ENCODE data around the gene SFT2D3. TPM values are rescaled to one million over a fixed set of nuclear protein-coding genes. Genes with fewer than 3 reads are reported as not detected.

SFT2D3 gene
- total RNA-seq, 4 donors from 2014 or later, result 6.8 to 13.7 (median 8.3) TPM

- Histone ChIP-seq H3K36me3 (no peaks in the 10 kb centered on the region), H3K4me1 (peaks cover 12 to 26% (median 14%) of the 10 kb centered on the region in 4 donors), H3K27me3 (no peaks in the 10 kb centered on the region), H3K9me3 (peaks cover 0 to 2% of the 10 kb centered on the region in 2 donors), H3K4me3 (no peak overlapping the region), H3K27ac (peak overlapping the region in 3 of 4 donors; percentile 50 to 89 (median 77))
- WGBS, 2 donors (ENCODE audit: low coverage in 1 of 2), result 60 to 61% methylated on average over 5 to 8 of the region's 8 CpGs
- no peak for DNase-seq
- TF ChIP-seq EP300 (IDR thresholded peaks at IDR 0.05; ENCODE audit: low read depth) (no peak), POLR2A (IDR thresholded peaks at IDR 0.05) (no peak), CTCF (IDR thresholded peaks at IDR 0.05) (no peak), POLR2AphosphoS5 (IDR thresholded peaks at IDR 0.05) (no peak)
- intact Hi-C loops (cut with DNase I; ENCODE audit: low total_unique reads), result no loop called here
- in situ Hi-C loops (cut with MboI; ENCODE audit: low pct_ligation_motif_present in 1 of 4, low pct_unique_long_range_greater_than_20kb in 1 of 4, low sequenced_read_pairs in 3 of 4), result no loop called here
Observed at GRCh38 chr2:127685410-127686080, 15.8 kb upstream of the SFT2D3 start.

GRCh38 chr2:127688405-127688804, 12.9 kb upstream of the SFT2D3 start:
- Histone ChIP-seq H3K9me3 (peaks cover 0 to 9% of the 10 kb centered on the region in 2 donors), H3K4me1 (peaks cover 0 to 6% (median 3%) of the 10 kb centered on the region in 4 donors), H3K27ac (no peak overlapping the region), H3K4me3 (no peak overlapping the region), H3K36me3 (no peaks in the 10 kb centered on the region), H3K27me3 (no peaks in the 10 kb centered on the region)
- no peak for DNase-seq
- 55% methylated on average over 1 of the region's 1 CpG; no CpG with 5 or more reads in 1 of the 2 donors for WGBS, 2 donors (ENCODE audit: low coverage in 1 of 2)
- no peak for TF ChIP-seq POLR2A (IDR thresholded peaks at IDR 0.05)
- no peak for TF ChIP-seq CTCF (IDR thresholded peaks at IDR 0.05)
- in situ Hi-C loops (cut with MboI; ENCODE audit: low pct_ligation_motif_present in 1 of 4, low pct_unique_long_range_greater_than_20kb in 1 of 4, low sequenced_read_pairs in 3 of 4) (no loop called here), intact Hi-C loops (cut with DNase I; ENCODE audit: low total_unique reads) (no loop called here)

- intact Hi-C loops (cut with DNase I; ENCODE audit: low total_unique reads), result loop anchor here (5.0 kb wide), 1 partner anchor 98 kb away; no protein-coding TSS in a partner anchor
Observed at GRCh38 chr2:127690696-127691095, 10.6 kb upstream of the SFT2D3 start.

GRCh38 chr2:127694986-127695385, 6.3 kb upstream of the SFT2D3 start:
- peaks cover 0 to 7% (median 5%) of the 10 kb centered on the region in 4 donors for H3K4me1 ChIP-seq
- no peaks in the 10 kb centered on the region for H3K36me3 ChIP-seq
- intact Hi-C loops (cut with DNase I; ENCODE audit: low total_unique reads), result loop anchor here (5.0 kb wide), 1 partner anchor 103 kb away; no protein-coding TSS in a partner anchor
- H3K27ac ChIP-seq, result peak overlapping the region in 3 of 4 donors; percentile 10 to 74 (median 42)
- no peaks in the 10 kb centered on the region for H3K27me3 ChIP-seq
- H3K9me3 ChIP-seq, result peaks cover 0 to 9% of the 10 kb centered on the region in 2 donors
- 70 to 88% methylated on average over 2 to 9 of the region's 9 CpGs for WGBS, 2 donors (ENCODE audit: low coverage in 1 of 2)
- DNase-seq, result no peak
- TF ChIP-seq POLR2AphosphoS5 (IDR thresholded peaks at IDR 0.05) (no peak), EP300 (IDR thresholded peaks at IDR 0.05; ENCODE audit: low read depth) (no peak), POLR2A (IDR thresholded peaks at IDR 0.05) (no peak), CTCF (IDR thresholded peaks at IDR 0.05) (no peak)
- no peak overlapping the region for H3K4me3 ChIP-seq
- in situ Hi-C loops (cut with MboI; ENCODE audit: low pct_ligation_motif_present in 1 of 4, low pct_unique_long_range_greater_than_20kb in 1 of 4, low sequenced_read_pairs in 3 of 4), result no loop called here

More at GRCh38 chr2:127690696-127691095, 10.6 kb upstream of the SFT2D3 start:
- in situ Hi-C loops (cut with MboI; ENCODE audit: low pct_ligation_motif_present in 1 of 4, low pct_unique_long_range_greater_than_20kb in 1 of 4, low sequenced_read_pairs in 3 of 4), result no loop called here
- peaks cover 0 to 8% (median 6%) of the 10 kb centered on the region in 4 donors for H3K4me1 ChIP-seq
- WGBS, 2 donors (ENCODE audit: low coverage in 1 of 2), result 89 to 100% methylated on average over 1 to 2 of the region's 2 CpGs
- H3K36me3 ChIP-seq, result no peaks in the 10 kb centered on the region
- H3K27ac ChIP-seq, result no peak overlapping the region
- DNase-seq, result no peak
- TF ChIP-seq EP300 (IDR thresholded peaks at IDR 0.05; ENCODE audit: low read depth) (no peak), CTCF (IDR thresholded peaks at IDR 0.05) (no peak), POLR2A (IDR thresholded peaks at IDR 0.05) (no peak), POLR2AphosphoS5 (IDR thresholded peaks at IDR 0.05) (no peak)
- peaks cover 0 to 9% of the 10 kb centered on the region in 2 donors for H3K9me3 ChIP-seq
- no peak overlapping the region for H3K4me3 ChIP-seq
- H3K27me3 ChIP-seq, result no peaks in the 10 kb centered on the region

Data from transverse colon (tissue), 4 donors.